ENCODE results near the gene MTHFS.
"Not testable (repeated sequence)": the region's sequence is repeated elsewhere in the genome, so short reads cannot be mapped to it uniquely, and the experiment has no call there.

Gene MTHFS

GRCh38 chr15:79915776-79916501 lies 19.1 kb upstream of the MTHFS start:
- not testable (repeated sequence) for DNase-seq

- no peak for DNase-seq
These were observed 17.9 kb upstream of the MTHFS start for GRCh38 chr15:79914728-79915127.

GRCh38 chr15:79909556-79910335 lies 12.9 kb upstream of the MTHFS start:
- not testable (repeated sequence) for DNase-seq

- DNase-seq = no peak
These were observed 7.5 kb upstream of the MTHFS start for GRCh38 chr15:79904271-79904670.

GRCh38 chr15:79903626-79904025 lies 6.8 kb upstream of the MTHFS start:
- no peak for DNase-seq

- no peak for DNase-seq
These were observed 6.3 kb upstream of the MTHFS start for GRCh38 chr15:79903144-79903543.

- DNase-seq = no peak
These were observed 5.1 kb upstream of the MTHFS start for GRCh38 chr15:79901958-79902357.

GRCh38 chr15:79900818-79901378 lies 4.1 kb upstream of the MTHFS start:
- DNase-seq = not testable (repeated sequence)

GRCh38 chr15:79900087-79900486 lies 3.3 kb upstream of the MTHFS start:
- no peak for DNase-seq

- not testable (repeated sequence) for DNase-seq
These were observed 2.0 kb upstream of the MTHFS start for GRCh38 chr15:79898786-79899185.

GRCh38 chr15:79898369-79898768 lies 1.6 kb upstream of the MTHFS start:
- DNase-seq = no peak

- DNase-seq = no peak
These were observed 893 bp upstream of the MTHFS start for GRCh38 chr15:79897701-79898113.

GRCh38 chr15:79897380-79897678 lies 515 bp upstream of the MTHFS start:
- DNase-seq = no peak

- DNase-seq = no peak
These were observed 632 bp downstream of the MTHFS start for GRCh38 chr15:79896131-79896633.

GRCh38 chr15:79887054-79887930 lies 9.5 kb downstream of the MTHFS start:
- DNase-seq = no peak

- no peak for DNase-seq
These were observed 10.7 kb downstream of the MTHFS start for GRCh38 chr15:79886124-79886523.

GRCh38 chr15:79884204-79884596 lies 12.6 kb downstream of the MTHFS start:
- no peak for DNase-seq

GRCh38 chr15:79883579-79884203 lies 13.1 kb downstream of the MTHFS start:
- DNase-seq = no peak

- no peak for DNase-seq
These were observed 15.1 kb downstream of the MTHFS start for GRCh38 chr15:79881668-79882067.

GRCh38 chr15:79881254-79881653 lies 15.6 kb downstream of the MTHFS start:
- DNase-seq = no peak

- DNase-seq = no peak
These were observed 18.6 kb downstream of the MTHFS start for GRCh38 chr15:79878078-79878705.

GRCh38 chr15:79875213-79875612 lies 21.6 kb downstream of the MTHFS start:
- no peak for DNase-seq

Data from central memory CD4-positive, alpha-beta T cell (primary cell).